SK-N-SH (cell line): ENCODE results near the gene AHDC1.

Experiments used
- CHD2 ChIP-seq: fragments of 150-350 bp; IDR thresholded peaks from 2 replicates; pipeline ENCODE4 v1.6.1; 2018; ENCODE audit warnings: low read length; ENCODE audit not compliant: partially characterized antibody
- CTCF ChIP-seq: fragments of 200-600 bp; sonication (generic); IDR thresholded peaks from 2 replicates; pipeline ENCODE4 v1.6.1; 2017; ENCODE audit warnings: antibody characterized with exemption, mild to moderate bottlenecking, moderate library complexity
- FOXJ3 ChIP-seq: sonication (generic); formaldehyde crosslinking; IDR thresholded peaks from 2 replicates; pipeline ENCODE4 v1.5.1; 2020; ENCODE audit warnings: mild to moderate bottlenecking, missing genetic modification reagents
- GATA2 ChIP-seq: sonication (generic); formaldehyde crosslinking; IDR thresholded peaks from 2 replicates; pipeline ENCODE4 v1.5.0; 2020; ENCODE audit warnings: mild to moderate bottlenecking, missing genetic modification reagents
- MXI1 ChIP-seq: IDR thresholded peaks from 2 replicates; pipeline ENCODE4 v1.6.1; 2012; ENCODE audit warnings: mild to moderate bottlenecking, low read depth, low read length, improper control_type of control experiment
- NRF1 ChIP-seq: IDR thresholded peaks from 2 replicates; pipeline ENCODE4 v1.6.1; 2012; ENCODE audit warnings: low read depth, mild to moderate bottlenecking, low read length
- POLR2AphosphoS5 ChIP-seq: IDR thresholded peaks from 2 replicates; pipeline ENCODE4 v1.6.1; 2012; ENCODE audit warnings: low read depth, low read length
- SMC3 ChIP-seq: IDR thresholded peaks from 2 replicates; pipeline ENCODE4 v1.6.1; 2012; ENCODE audit warnings: low read depth, low read length, improper control_type of control experiment
- TAF1 ChIP-seq: IDR thresholded peaks from 2 replicates; pipeline ENCODE4 v1.6.1; 2012; ENCODE audit warnings: low read depth, mild to moderate bottlenecking, low read length, moderate library complexity, borderline replicate concordance
- YY1 ChIP-seq: IDR thresholded peaks from 2 replicates; pipeline ENCODE4 v1.4.0; 2012; ENCODE audit warnings: low read depth, mild to moderate bottlenecking
- TF ChIP-seq, protein P1 (sequence below): IDR thresholded peaks from 2 replicates; pipeline ENCODE4 v1.6.1; 2012; ENCODE audit warnings: mild to moderate bottlenecking, low read depth, low read length, moderate library complexity
- TF ChIP-seq, protein P2 (sequence below): fragments of 150-350 bp; IDR thresholded peaks from 2 replicates; pipeline ENCODE4 v1.6.1; 2016; ENCODE audit warnings: mild to moderate bottlenecking, low read depth, low read length

GRCh38 chr1:27645071-27645415 lies 41.1 kb upstream of the AHDC1 start:
- TF ChIP-seq CTCF (no peak), GATA2 (CRISPR knock-in tag) (no peak), YY1 (no peak), FOXJ3 (CRISPR knock-in tag) (no peak), NRF1 (no peak), POLR2AphosphoS5 (no peak), MXI1 (no peak), SMC3 (no peak), CHD2 (no peak), TAF1 (no peak)
- TF ChIP-seq, protein P1, sequence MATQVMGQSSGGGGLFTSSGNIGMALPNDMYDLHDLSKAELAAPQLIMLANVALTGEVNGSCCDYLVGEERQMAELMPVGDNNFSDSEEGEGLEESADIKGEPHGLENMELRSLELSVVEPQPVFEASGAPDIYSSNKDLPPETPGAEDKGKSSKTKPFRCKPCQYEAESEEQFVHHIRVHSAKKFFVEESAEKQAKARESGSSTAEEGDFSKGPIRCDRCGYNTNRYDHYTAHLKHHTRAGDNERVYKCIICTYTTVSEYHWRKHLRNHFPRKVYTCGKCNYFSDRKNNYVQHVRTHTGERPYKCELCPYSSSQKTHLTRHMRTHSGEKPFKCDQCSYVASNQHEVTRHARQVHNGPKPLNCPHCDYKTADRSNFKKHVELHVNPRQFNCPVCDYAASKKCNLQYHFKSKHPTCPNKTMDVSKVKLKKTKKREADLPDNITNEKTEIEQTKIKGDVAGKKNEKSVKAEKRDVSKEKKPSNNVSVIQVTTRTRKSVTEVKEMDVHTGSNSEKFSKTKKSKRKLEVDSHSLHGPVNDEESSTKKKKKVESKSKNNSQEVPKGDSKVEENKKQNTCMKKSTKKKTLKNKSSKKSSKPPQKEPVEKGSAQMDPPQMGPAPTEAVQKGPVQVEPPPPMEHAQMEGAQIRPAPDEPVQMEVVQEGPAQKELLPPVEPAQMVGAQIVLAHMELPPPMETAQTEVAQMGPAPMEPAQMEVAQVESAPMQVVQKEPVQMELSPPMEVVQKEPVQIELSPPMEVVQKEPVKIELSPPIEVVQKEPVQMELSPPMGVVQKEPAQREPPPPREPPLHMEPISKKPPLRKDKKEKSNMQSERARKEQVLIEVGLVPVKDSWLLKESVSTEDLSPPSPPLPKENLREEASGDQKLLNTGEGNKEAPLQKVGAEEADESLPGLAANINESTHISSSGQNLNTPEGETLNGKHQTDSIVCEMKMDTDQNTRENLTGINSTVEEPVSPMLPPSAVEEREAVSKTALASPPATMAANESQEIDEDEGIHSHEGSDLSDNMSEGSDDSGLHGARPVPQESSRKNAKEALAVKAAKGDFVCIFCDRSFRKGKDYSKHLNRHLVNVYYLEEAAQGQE, result no peak
- TF ChIP-seq, protein P2, sequence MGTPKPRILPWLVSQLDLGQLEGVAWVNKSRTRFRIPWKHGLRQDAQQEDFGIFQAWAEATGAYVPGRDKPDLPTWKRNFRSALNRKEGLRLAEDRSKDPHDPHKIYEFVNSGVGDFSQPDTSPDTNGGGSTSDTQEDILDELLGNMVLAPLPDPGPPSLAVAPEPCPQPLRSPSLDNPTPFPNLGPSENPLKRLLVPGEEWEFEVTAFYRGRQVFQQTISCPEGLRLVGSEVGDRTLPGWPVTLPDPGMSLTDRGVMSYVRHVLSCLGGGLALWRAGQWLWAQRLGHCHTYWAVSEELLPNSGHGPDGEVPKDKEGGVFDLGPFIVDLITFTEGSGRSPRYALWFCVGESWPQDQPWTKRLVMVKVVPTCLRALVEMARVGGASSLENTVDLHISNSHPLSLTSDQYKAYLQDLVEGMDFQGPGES, result no peak
